NB4 (cell line): Measurements from ENCODE around the gene RNF166.
A peak's percentile ranks its signal among the peaks of the same experiment; 100 is the strongest.

Source experiments
- DNase-seq: peaks from one replicate; pipeline ENCODE4 v3.0.0; 2010; ENCODE audit warnings: low read depth
- H3K4me3 ChIP-seq: one replicate; pipeline ENCODE4 v1.5.1; 2011; ENCODE audit warnings: mild to moderate bottlenecking, low read depth, low read length, moderate library complexity
- CTCF ChIP-seq: IDR thresholded peaks from one replicate; pipeline ENCODE4 v1.5.1; 2012; ENCODE audit warnings: low read depth, low read length
- MYC ChIP-seq: IDR thresholded peaks from 2 replicates; pipeline ENCODE4 v1.6.1; 2011; ENCODE audit warnings: low read depth, low read length
- POLR2A ChIP-seq: IDR thresholded peaks from 2 replicates; pipeline ENCODE4 v1.6.1; 2011; ENCODE audit warnings: mild to moderate bottlenecking; ENCODE audit not compliant: insufficient read length; ENCODE audit errors: extremely low read depth
- TF ChIP-seq, protein P1 (sequence below): IDR thresholded peaks from 2 replicates; pipeline ENCODE4 v1.6.1; 2011; ENCODE audit warnings: low read depth, low read length

RNF166 gene

DNA sequence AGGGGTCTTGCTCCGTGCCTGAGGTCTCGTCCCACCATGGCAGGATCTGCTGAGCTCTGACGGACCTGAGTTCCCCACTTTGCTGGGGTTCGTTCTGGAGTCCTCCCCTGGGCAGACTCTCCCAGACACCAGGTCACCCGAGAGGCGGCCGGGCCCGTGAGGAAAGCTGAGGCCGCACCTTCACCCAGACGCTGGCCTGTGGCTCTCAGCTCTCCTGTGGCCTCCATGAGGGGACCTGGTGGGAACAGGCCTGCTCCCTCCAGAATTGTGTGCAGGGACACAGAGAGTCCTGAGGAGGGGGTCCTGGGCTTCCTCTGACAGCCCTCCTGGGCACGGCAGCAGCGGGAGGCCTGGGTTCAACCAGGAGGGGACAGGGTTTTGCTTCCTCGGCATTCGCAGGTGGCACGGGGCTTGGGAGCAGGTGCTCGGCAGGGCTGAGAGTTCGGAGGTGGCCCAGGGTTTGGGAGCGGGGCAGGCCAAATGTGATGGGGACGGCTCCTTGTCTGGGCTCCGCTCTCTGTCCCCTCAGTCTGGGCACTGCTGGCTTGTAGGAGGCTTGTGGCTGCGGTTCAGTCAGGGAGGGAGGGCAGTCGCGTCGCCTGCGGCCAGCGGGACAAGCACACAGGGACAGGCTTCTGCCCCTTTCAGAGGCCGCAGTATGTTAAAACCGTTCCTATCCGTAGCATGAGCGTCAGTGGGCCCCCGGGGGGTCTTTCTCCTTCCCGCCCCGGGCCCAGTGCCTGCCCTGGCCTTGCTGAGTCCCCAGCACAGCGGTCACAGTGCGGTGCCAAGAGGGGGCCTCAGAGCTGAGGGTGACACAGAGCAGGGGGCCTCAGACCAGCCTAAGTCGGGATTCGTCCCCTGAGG is 11.8 kb downstream of the RNF166 start:
- DNase-seq: no peak
- TF ChIP-seq POLR2A (no peak), MYC (no peak), CTCF (no peak)
- TF ChIP-seq, protein P1, sequence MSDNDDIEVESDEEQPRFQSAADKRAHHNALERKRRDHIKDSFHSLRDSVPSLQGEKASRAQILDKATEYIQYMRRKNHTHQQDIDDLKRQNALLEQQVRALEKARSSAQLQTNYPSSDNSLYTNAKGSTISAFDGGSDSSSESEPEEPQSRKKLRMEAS: no peak

DNA sequence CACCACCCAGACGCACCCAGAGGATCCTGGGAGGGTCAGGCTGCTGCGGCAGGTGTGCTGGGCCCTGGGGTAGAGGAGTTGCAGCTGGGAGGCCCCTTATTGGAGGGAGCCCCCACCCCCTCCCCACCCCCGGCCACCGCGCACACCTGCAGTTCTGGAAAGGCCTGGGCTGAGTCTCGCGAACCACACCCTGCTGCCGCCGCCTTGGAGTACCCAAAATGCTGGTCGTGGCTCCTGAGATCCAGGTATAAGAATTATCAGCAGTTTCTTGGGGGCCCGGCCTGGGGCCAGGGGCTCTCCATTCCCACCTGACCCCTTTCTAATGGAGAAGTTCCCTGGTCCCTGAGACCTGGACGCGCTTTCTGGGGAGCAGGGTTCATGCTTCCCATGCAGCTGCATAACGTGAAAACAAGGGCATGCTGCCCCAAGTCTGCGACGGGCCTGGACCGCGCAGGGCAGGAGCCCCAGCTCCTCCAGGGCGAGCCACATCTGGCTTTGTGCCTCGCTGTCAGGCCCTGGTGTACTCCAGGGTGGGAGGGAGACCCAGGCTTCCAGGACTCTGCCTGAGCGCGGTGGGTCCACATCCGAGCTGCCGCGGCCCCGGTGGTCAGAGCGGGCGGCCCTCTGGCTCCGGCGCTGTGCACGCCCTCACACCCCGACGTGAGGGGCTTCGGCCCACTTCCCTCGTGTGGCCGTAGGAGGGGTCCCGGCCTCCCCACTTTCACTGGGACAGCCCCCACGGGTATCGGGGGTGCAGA is 12.6 kb downstream of the RNF166 start:
- no peak for DNase-seq
- H3K4me3 ChIP-seq: no peak overlapping the region
- no peak for TF ChIP-seq POLR2A
- TF ChIP-seq, protein P1: no peak
- no peak for TF ChIP-seq MYC
- no peak for TF ChIP-seq CTCF

More for the DNA sequence above, 11.8 kb downstream of the RNF166 start:
- no peak overlapping the region for H3K4me3 ChIP-seq

DNA sequence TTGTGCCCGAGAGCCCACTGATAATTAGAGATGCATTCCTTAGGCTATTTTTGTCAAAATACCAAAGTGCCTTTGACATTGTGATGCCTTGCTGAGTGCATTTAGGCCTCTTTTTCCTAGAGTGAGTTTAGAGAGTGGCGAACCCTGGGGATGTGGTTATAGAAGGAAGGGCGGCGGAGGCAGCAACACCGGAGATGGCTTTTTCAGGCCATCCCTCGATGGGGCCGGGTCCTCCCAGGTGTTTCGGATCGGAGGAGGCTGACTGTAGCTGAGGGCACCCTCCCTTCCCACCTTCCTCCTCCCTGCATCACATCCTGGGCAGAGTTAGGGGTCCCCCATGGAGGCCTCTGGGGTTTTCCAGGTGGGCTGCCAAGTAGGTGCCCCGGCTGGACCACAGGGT is 13.3 kb downstream of the RNF166 start:
- no peak for TF ChIP-seq MYC
- TF ChIP-seq CTCF: no peak
- TF ChIP-seq POLR2A: no peak
- TF ChIP-seq, protein P1: no peak
- no peak for DNase-seq
- H3K4me3 ChIP-seq: no peak overlapping the region

- peak; percentile 71; the same call in 1 of the 2 replicates for TF ChIP-seq MYC
- no peak for TF ChIP-seq CTCF
- TF ChIP-seq, protein P1: peak; percentile 88
- peak; percentile 98 for DNase-seq
- no peak overlapping the region for H3K4me3 ChIP-seq
These were observed 14.2 kb downstream of the RNF166 start for GRCh38 chr16:88691924-88692560.

GRCh38 chr16:88691129-88691813 is 14.9 kb downstream of the RNF166 start:
- H3K4me3 ChIP-seq: no peak overlapping the region
- DNase-seq: no peak
- no peak for TF ChIP-seq CTCF
- TF ChIP-seq MYC: no peak
- TF ChIP-seq, protein P1: no peak
- TF ChIP-seq POLR2A: no peak
